B cell (primary cell): Measurements from ENCODE around the gene MBNL1. TPM values are rescaled to one million over a fixed set of nuclear protein-coding genes. Genes with fewer than 3 reads are reported as not detected.

Experiments used
- ATAC-seq: fragments of 200-7000 bp; cut with Tn5 transposase; one replicate; pipeline ENCODE4 v1.10.0; 2021; ENCODE audit warnings: low read depth, mild to moderate bottlenecking, moderate number of reproducible peaks, moderate library complexity
- CTCF ChIA-PET: fragments of 350-600 bp; sonication (Branson Sonifier 250); formaldehyde crosslinking; loops from one replicate; lab custom pipeline; 2021; ENCODE audit warnings: antibody characterized with exemption, inconsistent platforms; lab: Charles Lee
- POLR2A ChIA-PET: fragments of 350-600 bp; sonication (Branson Sonifier 250); formaldehyde crosslinking; loops from one replicate; lab custom pipeline; 2021; ENCODE audit warnings: antibody characterized with exemption; lab: Charles Lee
- DNase-seq: peaks from one replicate; pipeline ENCODE4 v3.0.0; 2013
- H2AFZ ChIP-seq: 2 replicates; pipeline ENCODE4 v1.6.1; 2012; ENCODE audit warnings: mild to moderate bottlenecking, low read depth, low read length; ENCODE audit not compliant: insufficient read depth, poor library complexity, severe bottlenecking
- H3K27ac ChIP-seq, 2 donors: 1 replicate in 1 of 2; 2 replicates in 1 of 2; pipeline ENCODE4 v1.5.1; 2012 to 2013; ENCODE audit warnings: low read length in 2 of 2, mild to moderate bottlenecking in 2 of 2, moderate library complexity in 1 of 2
- H3K27me3 ChIP-seq, 4 experiments: fragments of 200-600 bp in 1 of 4; sonication (generic) in 1 of 4; replicated peaks in 1 of 4; 1 replicate in 2 of 4; 2 replicates in 2 of 4; pipeline versions ENCODE4 v1.6.1 to v1.7.0; 2013 to 2016; ENCODE audit warnings: low read length in 3 of 4, mild to moderate bottlenecking in 2 of 4, mixed read lengths in 1 of 4, moderate library complexity in 1 of 4; ENCODE audit not compliant: insufficient read depth in 4 of 4, control insufficient read depth in 3 of 4; ENCODE audit errors: control extremely low read depth in 1 of 4
- H3K36me3 ChIP-seq, 2 experiments: replicated peaks in 1 of 2; 1 replicate in 1 of 2; 2 replicates in 1 of 2; pipeline versions ENCODE4 v1.6.1 to v1.7.1; 2013; ENCODE audit warnings: low read length in 1 of 2; ENCODE audit not compliant: insufficient read depth in 2 of 2, control insufficient read depth in 1 of 2; ENCODE audit errors: control extremely low read depth in 1 of 2, extremely low read depth in 1 of 2
- H3K4me1 ChIP-seq, 2 donors: fragments of 200-600 bp in 1 of 2; sonication (generic) in 1 of 2; 1 replicate in 1 of 2; 2 replicates in 1 of 2; pipeline versions ENCODE4 v1.5.1 to v1.6.1; 2013 to 2017; ENCODE audit warnings: low read length in 2 of 2; ENCODE audit not compliant: control insufficient read depth in 2 of 2, insufficient read depth in 2 of 2
- H3K4me2 ChIP-seq: replicated peaks from 2 replicates; pipeline ENCODE3; 2012; ENCODE audit warnings: mild to moderate bottlenecking, low read depth, low read length; ENCODE audit not compliant: poor library complexity, severe bottlenecking
- H3K4me3 ChIP-seq, 5 experiments: fragments of 200-600 bp in 1 of 5; sonication (generic) in 1 of 5; 1 replicate in 3 of 5; 2 replicates in 2 of 5; pipeline versions ENCODE4 v1.5.1 to v1.7.0; 2011 to 2016; ENCODE audit warnings: low read length in 4 of 5, mild to moderate bottlenecking in 4 of 5, low read depth in 2 of 5, control low read depth in 1 of 5, moderate library complexity in 1 of 5; ENCODE audit not compliant: insufficient read depth in 1 of 5; ENCODE audit errors: control extremely low read depth in 1 of 5, extremely low read depth in 1 of 5
- H3K79me2 ChIP-seq: fragments of 200-600 bp; sonication (generic); one replicate; pipeline ENCODE4 v1.6.0; 2016; ENCODE audit warnings: low read length; ENCODE audit not compliant: control insufficient read depth, insufficient read depth
- H3K9ac ChIP-seq: fragments of 200-600 bp; sonication (generic); 2 replicates; pipeline ENCODE4 v1.6.1; 2017; ENCODE audit warnings: mild to moderate bottlenecking, low read length, moderate library complexity
- H3K9me3 ChIP-seq, 3 donors: one replicate each; pipeline versions ENCODE4 v1.6.1 to v1.7.1; 2013; ENCODE audit warnings: low read length in 2 of 3; ENCODE audit not compliant: control insufficient read depth in 2 of 3, insufficient read depth in 1 of 3; ENCODE audit errors: control extremely low read depth in 1 of 3
- H4K20me1 ChIP-seq: 2 replicates; pipeline ENCODE4 v1.6.0; 2012; ENCODE audit warnings: mild to moderate bottlenecking, low read length; ENCODE audit not compliant: insufficient read depth, control insufficient read depth, poor library complexity, severe bottlenecking
- H3K27ac Mint-ChIP-seq: one replicate; pipeline ENCODE4 v1.8.0; 2021; ENCODE audit warnings: mixed read lengths
- H3K27me3 Mint-ChIP-seq: one replicate; pipeline ENCODE4 v1.8.0; 2021; ENCODE audit warnings: mixed read lengths
- H3K4me1 Mint-ChIP-seq: one replicate; pipeline ENCODE4 v1.8.0; 2021; ENCODE audit warnings: mixed read lengths
- H3K4me3 Mint-ChIP-seq: one replicate; pipeline ENCODE4 v1.8.0; 2021; ENCODE audit warnings: mixed read lengths
- H3K9me3 Mint-ChIP-seq: one replicate; pipeline ENCODE4 v1.8.0; 2022; ENCODE audit warnings: mixed read lengths; ENCODE audit not compliant: insufficient read depth
- CTCF ChIP-seq: fragments of 200-600 bp; IDR thresholded peaks from one replicate; pipeline ENCODE4 v1.8.0; 2022; ENCODE audit warnings: antibody characterized with exemption, mild to moderate bottlenecking
- EZH2 ChIP-seq: IDR thresholded peaks from 2 replicates; pipeline ENCODE4 v1.6.1; 2012; ENCODE audit warnings: borderline replicate concordance, low read depth, mild to moderate bottlenecking, moderate library complexity, low read length; ENCODE audit not compliant: insufficient read depth, poor library complexity, severe bottlenecking
- WGBS: methylation state at CpG from one replicate; pipeline ENCODE4 v1.1.5; 2013; ENCODE audit warnings: missing lambda C conversion rate; ENCODE audit not compliant: insufficient coverage; 5-methylcytosine and 5-hydroxymethylcytosine counted together
- intact Hi-C: fragments of 100-400 bp; cut with micrococcal nuclease; formaldehyde crosslinking; loops from one replicate; pipeline ENCODE4 v1.10.0; 2022
- polyA plus RNA-seq: library from polyadenylated mRNA; depleted of rRNA; stranded (reverse); fragments of >200 nt; gene quantifications from 2 replicates; pipeline ENCODE4 v1.2.3, GENCODE V29; 2012
- total RNA-seq, 2 donors: library from RNA; stranded (reverse); fragments of 120-200 nt in 1 of 2; gene quantifications; 1 replicate in 1 of 2; 2 replicates in 1 of 2; pipeline versions ENCODE4 v1.2.3 to v1.2.4, GENCODE V29; 2013 to 2022

Gene MBNL1
- total and polyA plus RNA-seq, 2 donors (not counting 1 experiment from before 2014, with no cell fraction given): 195 to 505 TPM

- no peak for TF ChIP-seq CTCF
- TF ChIP-seq EZH2: no peak
- H3K9me3 ChIP-seq: no peaks in the 10 kb centered on the region
- Mint-ChIP-seq H3K4me3 (peak overlapping the region; percentile 79), H3K27ac (peak overlapping the region; percentile 43), H3K27me3 (no peaks in the 10 kb centered on the region), H3K9me3 (no peaks in the 10 kb centered on the region), H3K4me1 (peaks cover 79% of the 10 kb centered on the region)
- no peak overlapping the region for H3K4me3 ChIP-seq
- CTCF ChIA-PET: interaction anchor here (1.0 to 2.4 kb wide), 6 partner anchors 12 to 172 kb away, joined by 3 to 14 read pairs (median 4); no protein-coding TSS in a partner anchor
- peak overlapping the region in 1 of 2 donors; percentile 70 for H3K27ac ChIP-seq
- no peaks in the 10 kb centered on the region for H3K27me3 ChIP-seq
- peaks cover 6 to 42% of the 10 kb centered on the region in 2 experiments for H3K36me3 ChIP-seq
- intact Hi-C loops: loop anchor here (5.0 kb wide), 1 partner anchor 42 kb away; no protein-coding TSS in a partner anchor
- no peak overlapping the region for H2AFZ ChIP-seq
- H3K4me1 ChIP-seq: peaks cover 49 to 81% of the 10 kb centered on the region in 2 donors
- peaks cover 45% of the 10 kb centered on the region for H4K20me1 ChIP-seq
- no peak for ATAC-seq
- 93% methylated on average over 7 of the region's 8 CpGs for WGBS
- DNase-seq: no peak
- POLR2A ChIA-PET: no interaction called here
- H3K9ac ChIP-seq: no peak overlapping the region
- H3K4me2 ChIP-seq: no peak overlapping the region
- H3K79me2 ChIP-seq: peaks cover 100% of the 10 kb centered on the region
Measured at GRCh38 chr3:152300029-152300731, 31.5 kb downstream of the MBNL1 start.

GRCh38 chr3:152301745-152302181 is 33.0 kb downstream of the MBNL1 start:
- ChIA-PET POLR2A (no interaction called here), CTCF (interaction anchor here (0.6 to 2.0 kb wide), 2 partner anchors 118 to 142 kb away, joined by 4 to 8 read pairs; no protein-coding TSS in a partner anchor)
- Histone ChIP-seq H3K9ac (no peak overlapping the region), H2AFZ (no peak overlapping the region), H3K4me2 (peak overlapping the region; percentile 1), H4K20me1 (peaks cover 35% of the 10 kb centered on the region), H3K4me3 (no peak overlapping the region), H3K79me2 (peaks cover 100% of the 10 kb centered on the region), H3K4me1 (peaks cover 44 to 77% of the 10 kb centered on the region in 2 donors), H3K9me3 (no peaks in the 10 kb centered on the region), H3K36me3 (peaks cover 6 to 48% of the 10 kb centered on the region in 2 experiments), H3K27me3 (no peaks in the 10 kb centered on the region), H3K27ac (peak overlapping the region; percentile 9 to 70)
- Mint-ChIP-seq H3K4me3 (peak overlapping the region; percentile 54), H3K27ac (peak overlapping the region; percentile 10), H3K4me1 (peaks cover 78% of the 10 kb centered on the region), H3K9me3 (no peaks in the 10 kb centered on the region), H3K27me3 (no peaks in the 10 kb centered on the region)
- intact Hi-C loops: loop anchor here (2.0 to 5.0 kb wide), 2 partner anchors 15 to 41 kb away; no protein-coding TSS in a partner anchor
- WGBS: no CpG with 5 or more reads among the region's 3 CpGs
- DNase-seq (no peak), ATAC-seq (no peak)
- TF ChIP-seq EZH2: no peak
- TF ChIP-seq CTCF: no peak
